GM18507 (cell line): ENCODE data around the gene XCL1.
"Not testable (repeated sequence)": the region's sequence is repeated elsewhere in the genome, so short reads cannot be mapped to it uniquely, and the experiment has no call there.

Experiments
- DNase-seq: peaks from one replicate; pipeline ENCODE4 v3.0.0; 2011; ENCODE audit warnings: low read depth; ENCODE audit not compliant: insufficient read length; ENCODE audit errors: extremely low spot score
- FAIRE-seq: peaks from 2 replicates; lab custom pipeline; 2011; peaks lifted over from hg19 to GRCh38; lab: Jason Lieb, UNC

The XCL1 gene

DNA sequence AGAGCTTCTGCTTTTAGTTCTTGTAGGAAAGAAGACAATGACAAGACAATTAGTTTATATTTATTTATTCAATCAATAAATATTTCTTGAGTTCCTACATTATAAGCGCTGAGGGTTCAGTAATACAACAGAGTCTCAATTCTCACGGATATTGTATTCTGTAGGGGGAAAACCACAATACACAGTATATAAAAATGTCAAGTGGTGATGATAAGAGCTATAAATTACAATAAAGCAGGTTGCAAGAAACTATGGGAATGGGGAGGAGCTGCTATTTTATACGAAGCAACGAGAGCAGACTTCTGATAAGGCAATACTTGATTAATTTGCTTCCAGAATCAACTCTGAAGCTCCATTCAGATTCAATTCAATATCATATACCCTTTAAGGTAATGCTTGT lies 10.6 kb upstream of the XCL1 start:
- no peak for DNase-seq
- no peak for FAIRE-seq

DNA sequence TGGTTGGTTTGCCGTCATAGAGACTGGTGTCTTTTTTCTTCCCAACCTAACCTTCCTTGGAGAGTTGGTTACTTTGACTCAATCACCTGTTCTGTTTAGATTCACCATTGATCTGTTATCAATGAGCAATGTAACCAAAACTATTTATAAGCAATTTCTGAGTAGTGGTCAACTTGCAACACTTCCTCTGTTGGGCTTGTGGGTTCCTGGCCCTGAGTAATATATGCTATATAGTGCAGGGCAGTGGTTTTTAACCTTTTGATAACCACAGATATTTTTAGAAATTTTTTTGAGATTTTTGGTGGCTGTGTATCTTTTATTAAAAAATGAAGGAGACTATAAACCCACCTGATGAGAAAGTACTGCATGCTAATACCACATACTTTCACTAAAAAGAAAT lies 9.4 kb upstream of the XCL1 start:
- no peak for DNase-seq
- no peak for FAIRE-seq

DNA sequence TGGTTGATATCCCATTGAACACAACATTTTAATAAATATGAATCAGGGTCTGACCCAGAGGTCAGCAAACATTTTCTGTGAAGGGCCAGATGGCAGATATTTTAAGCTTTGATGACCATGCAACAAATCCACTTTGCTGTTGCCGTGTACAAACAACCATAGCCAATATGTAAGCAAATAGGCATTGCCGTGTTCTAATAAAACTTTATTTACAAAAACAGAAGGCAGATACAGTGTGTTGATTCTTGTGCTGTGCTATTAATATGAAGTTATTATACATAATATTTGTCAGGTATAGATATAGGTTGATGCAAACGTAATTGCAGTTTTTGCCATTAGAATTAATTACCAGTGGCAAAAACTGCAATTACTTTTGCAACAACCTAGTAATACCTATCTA lies 8.8 kb upstream of the XCL1 start:
- FAIRE-seq: no peak

GRCh38 chr1:168568346-168568745 lies 8.1 kb upstream of the XCL1 start:
- FAIRE-seq (no peak), DNase-seq (no peak)

More for the DNA sequence above, 8.8 kb upstream of the XCL1 start:
- no peak for DNase-seq

- no peak for FAIRE-seq
These were observed 5.8 kb upstream of the XCL1 start for GRCh38 chr1:168570652-168571051.

GRCh38 chr1:168572633-168573032 lies 3.8 kb upstream of the XCL1 start:
- FAIRE-seq (peak; percentile 31), DNase-seq (no peak)

More at GRCh38 chr1:168570652-168571051, 5.8 kb upstream of the XCL1 start:
- DNase-seq: no peak

GRCh38 chr1:168574234-168574633 lies 2.2 kb upstream of the XCL1 start:
- not testable (repeated sequence) for DNase-seq
- FAIRE-seq: peak; percentile 90

DNA sequence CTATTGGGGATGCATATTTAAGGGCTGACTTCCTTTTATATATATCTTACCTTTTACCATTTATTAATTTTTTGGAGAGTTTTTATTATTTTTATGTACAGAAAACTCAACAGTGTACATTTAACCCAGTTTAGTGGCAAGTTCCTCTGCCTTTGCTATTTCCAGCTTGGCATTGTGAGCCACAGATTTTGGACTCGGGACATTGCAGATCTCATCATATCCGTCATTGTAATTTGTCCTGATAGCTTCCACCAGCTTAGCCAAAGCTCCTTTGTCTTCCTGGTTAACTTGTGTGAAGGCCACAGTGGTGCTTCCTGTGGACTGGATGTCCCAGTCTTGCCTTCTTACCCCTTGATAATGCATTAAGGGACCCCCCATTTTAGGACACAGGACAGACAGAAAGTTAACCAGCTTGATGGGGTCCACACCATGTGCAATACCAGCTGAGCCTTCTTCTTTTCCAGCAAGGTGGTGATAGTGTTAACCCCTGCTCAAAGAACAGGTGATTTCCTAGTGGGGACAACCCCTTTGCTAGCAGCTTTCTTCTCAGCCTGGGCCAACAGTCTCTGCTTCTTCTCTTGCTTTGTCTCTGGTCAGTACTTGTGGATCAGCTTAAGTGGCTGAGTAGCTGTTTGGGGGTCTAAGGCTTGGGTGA lies 2.3 kb downstream of the XCL1 start:
- FAIRE-seq: peak; percentile 59
- DNase-seq: not testable (repeated sequence)

DNA sequence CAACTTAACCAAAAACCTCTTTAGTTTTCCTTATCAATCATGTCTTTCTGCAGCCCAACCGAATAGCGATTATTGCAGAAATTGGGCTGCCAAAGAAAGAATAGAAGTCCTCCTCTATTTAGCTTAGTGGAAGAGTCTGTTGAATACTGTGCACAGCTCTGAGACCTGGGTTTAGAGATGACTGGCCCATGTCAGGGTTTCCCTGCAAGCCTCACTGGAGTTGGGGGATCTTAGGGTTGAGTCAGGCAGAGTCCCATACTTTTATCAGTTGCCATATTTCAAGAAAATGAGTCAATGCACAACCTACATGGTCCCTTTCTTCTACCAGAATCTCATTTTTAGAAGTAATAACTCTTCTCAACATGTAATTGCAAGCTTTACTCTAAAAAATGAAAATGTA lies 3.9 kb downstream of the XCL1 start:
- not testable (repeated sequence) for DNase-seq, FAIRE-seq

DNA sequence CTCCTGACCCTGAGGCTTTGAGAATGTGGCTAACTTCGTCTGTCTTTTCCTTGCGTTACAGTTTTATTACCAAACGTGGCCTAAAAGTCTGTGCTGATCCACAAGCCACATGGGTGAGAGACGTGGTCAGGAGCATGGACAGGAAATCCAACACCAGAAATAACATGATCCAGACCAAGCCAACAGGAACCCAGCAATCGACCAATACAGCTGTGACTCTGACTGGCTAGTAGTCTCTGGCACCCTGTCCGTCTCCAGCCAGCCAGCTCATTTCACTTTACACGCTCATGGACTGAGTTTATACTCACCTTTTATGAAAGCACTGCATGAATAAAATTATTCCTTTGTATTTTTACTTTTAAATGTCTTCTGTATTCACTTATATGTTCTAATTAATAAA lies 4.6 kb downstream of the XCL1 start:
- not testable (repeated sequence) for FAIRE-seq, DNase-seq

DNA sequence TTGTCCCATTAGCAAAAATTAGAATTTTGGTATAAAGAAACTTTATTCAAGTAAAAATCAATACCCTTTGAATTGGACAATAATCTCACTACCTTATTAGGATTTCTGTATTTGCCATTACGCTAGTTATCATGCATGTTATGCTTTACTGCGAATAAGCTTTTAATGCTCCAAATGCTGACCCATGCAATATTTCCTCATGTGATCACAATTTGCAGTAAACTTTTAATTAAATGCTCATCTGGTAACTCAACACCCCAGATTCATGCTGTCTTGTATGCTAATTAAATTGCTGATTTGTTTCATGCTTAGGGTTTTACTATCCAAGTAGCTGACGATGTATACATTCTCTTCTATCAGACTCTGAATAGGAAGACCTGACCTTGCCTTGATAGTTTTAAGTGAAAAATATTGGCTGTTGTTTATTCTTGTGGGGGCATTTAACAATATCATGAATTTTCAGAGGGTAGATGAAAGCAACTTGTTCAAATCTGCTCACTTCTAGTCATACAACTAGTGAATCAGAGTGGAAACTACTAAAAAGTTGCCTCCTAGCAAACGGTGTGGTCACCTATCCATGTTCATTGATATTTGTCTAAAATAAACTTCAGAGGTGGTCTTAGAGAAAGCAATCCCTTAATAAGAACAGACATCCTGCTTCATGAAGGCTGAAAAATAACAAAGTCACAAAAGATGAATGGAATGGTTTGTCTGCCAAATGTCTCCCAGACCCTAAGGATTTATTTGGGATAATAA lies 5.6 kb downstream of the XCL1 start:
- DNase-seq: no peak
- no peak for FAIRE-seq

DNA sequence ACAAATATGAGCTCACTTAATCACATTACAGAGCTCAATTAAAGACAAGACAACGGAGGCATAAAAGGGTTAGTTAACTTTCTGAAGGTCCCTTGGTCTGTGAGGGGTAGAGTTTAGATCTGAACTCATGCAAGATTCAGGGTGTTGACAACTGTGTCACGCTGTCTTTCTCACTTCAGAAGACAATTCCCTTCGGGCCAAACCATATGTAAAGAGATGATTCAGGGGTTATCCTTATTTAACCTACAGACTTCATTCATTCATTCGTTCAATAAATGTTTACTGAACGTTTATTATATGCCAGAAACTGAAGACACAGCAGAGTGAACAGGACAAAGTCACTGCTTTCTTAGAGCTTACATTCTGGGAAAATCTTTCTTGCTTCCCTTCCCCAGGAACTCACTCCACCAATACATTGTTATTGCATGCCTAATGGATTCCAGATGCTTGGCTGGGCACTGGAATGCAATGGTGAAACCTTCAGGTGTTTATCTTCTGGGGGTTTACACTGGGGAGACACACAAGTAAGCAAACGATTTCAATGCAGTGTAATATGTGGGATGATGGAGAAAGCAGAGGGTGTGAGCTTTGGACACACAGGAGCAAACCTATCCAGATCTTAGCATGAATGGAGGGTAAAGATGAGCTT lies 6.4 kb downstream of the XCL1 start:
- no peak for FAIRE-seq
- no peak for DNase-seq

DNA sequence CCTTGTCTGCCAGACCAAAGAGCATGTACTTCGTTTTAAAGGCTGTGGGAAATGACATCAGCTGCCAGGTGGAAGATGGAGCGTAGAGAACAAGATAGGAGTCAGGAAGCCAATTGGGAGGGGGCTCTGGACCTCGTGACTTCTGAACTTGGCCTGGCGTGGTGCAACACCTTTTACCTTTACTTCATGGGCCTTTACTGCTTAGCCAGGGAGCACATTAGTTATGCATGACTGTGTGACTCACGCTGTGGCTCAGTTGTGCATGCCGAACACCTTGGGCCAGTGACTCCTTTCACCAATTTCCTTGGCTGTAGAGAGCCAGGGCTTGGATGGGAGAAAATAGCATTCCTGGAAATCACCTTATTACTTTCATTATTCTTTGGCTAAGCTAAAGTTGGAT lies 7.2 kb downstream of the XCL1 start:
- no peak for FAIRE-seq
- no peak for DNase-seq

- no peak for FAIRE-seq
- DNase-seq: no peak
These were observed 8.8 kb downstream of the XCL1 start for GRCh38 chr1:168585191-168585590.

DNA sequence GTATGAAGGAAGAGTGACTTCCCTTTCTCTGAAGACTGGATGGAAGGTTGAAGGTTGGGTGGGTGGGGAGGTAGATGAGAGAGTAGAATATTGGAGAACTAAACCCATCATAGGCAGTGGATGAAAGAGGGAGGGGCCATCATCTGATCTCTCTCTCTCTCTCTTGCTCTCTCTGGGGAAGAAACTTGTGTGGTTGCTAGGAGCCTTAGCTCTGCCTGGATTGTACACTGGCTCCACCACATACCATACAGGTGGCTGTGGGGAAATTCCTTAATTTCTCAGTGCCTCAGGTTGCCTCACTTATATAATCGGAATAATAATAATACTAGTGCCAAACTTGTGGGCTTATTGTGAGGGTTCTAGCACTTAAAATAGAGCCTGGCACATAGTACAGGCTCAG lies 9.5 kb downstream of the XCL1 start:
- no peak for DNase-seq
- no peak for FAIRE-seq

- DNase-seq (no peak), FAIRE-seq (no peak)
These were observed 12.8 kb downstream of the XCL1 start for GRCh38 chr1:168589167-168589566.

DNA sequence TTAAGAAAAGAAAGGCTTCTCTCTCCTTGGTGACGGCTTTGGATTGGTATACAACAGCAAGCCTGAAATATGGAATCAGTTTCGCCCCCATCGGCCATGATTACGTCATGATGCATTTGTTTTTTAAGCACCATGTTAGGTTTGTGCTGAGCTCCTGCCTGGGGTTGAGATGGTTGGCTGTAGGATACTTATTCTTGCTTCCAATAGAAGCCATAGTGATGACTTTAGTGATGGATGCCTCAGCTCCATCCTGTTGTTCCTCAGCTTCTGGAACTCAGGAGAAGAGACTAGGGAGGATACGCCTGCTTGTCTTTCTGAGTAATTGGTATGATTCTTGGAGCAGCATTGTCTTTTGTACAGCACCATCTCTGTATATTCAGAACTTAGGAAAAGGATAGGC lies 14.7 kb downstream of the XCL1 start:
- FAIRE-seq (no peak), DNase-seq (no peak)

DNA sequence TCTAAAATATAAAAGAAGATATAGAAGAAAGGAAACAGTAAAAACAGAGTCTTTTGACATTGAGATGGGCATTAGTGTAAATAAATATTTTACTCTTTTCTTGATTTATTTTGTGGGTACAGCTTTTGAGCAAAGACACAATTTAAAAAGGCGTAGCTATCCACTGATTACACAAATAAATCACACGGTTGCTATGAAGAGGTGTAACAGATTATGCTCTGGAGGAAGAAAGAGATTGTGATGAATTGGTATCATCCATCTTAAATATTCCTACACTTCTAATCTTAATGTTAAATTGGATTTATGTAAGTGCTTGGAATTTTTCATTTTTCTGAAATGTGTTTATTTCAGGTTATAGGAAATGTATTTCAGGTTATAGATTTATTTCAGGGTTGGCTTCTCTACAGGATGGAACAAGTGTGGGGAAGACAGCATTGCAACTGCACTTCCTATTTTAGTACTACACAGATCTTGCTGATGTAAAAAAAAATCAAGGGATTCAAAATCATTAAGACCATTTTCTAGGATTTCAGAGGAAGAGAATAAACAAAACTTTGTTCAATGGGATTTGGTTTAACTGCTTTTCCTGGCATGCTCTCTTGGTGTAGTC lies 15.3 kb downstream of the XCL1 start:
- no peak for FAIRE-seq
- no peak for DNase-seq

- DNase-seq, FAIRE-seq: not testable (repeated sequence)
These were observed 19.0 kb downstream of the XCL1 start for GRCh38 chr1:168595403-168595802.

GRCh38 chr1:168598125-168598524 lies 21.7 kb downstream of the XCL1 start:
- DNase-seq (no peak), FAIRE-seq (no peak)
